Endothelial cell of umbilical vein (primary cell): ENCODE results near the gene DTD1.

Experiments used
- CTCF ChIP-seq, 2 donors: IDR thresholded peaks; 1 replicate in 1 of 2; 2 replicates in 1 of 2; pipeline ENCODE4 v1.5.1; 2011; ENCODE audit warnings: low read length in 2 of 2, mild to moderate bottlenecking in 2 of 2, moderate library complexity in 2 of 2, control low read depth in 1 of 2, inconsistent platforms in 1 of 2, low read depth in 1 of 2; ENCODE audit not compliant: insufficient read depth in 1 of 2; ENCODE audit errors: extremely low read depth in 1 of 2
- EZH2 ChIP-seq: IDR thresholded peaks from 2 replicates; pipeline ENCODE4 v1.6.1; 2012; ENCODE audit warnings: borderline replicate concordance, low read depth, mild to moderate bottlenecking, moderate library complexity, low read length, inconsistent platforms; ENCODE audit not compliant: severe bottlenecking
- FOS ChIP-seq: IDR thresholded peaks from 2 replicates; pipeline ENCODE4 v1.6.1; 2011; ENCODE audit warnings: mild to moderate bottlenecking, low read length, moderate library complexity, borderline replicate concordance; ENCODE audit not compliant: insufficient read depth
- GATA2 ChIP-seq: IDR thresholded peaks from 2 replicates; pipeline ENCODE4 v1.7.0; 2011; ENCODE audit warnings: low read depth, mild to moderate bottlenecking, moderate library complexity, mixed read lengths, low read length; ENCODE audit not compliant: insufficient read length, insufficient read depth
- JUN ChIP-seq: IDR thresholded peaks from 2 replicates; pipeline ENCODE4 v1.6.1; 2011; ENCODE audit warnings: borderline replicate concordance, low read depth; ENCODE audit not compliant: insufficient read length, insufficient read depth
- MAX ChIP-seq: IDR thresholded peaks from 2 replicates; pipeline ENCODE4 v1.6.1; 2011; ENCODE audit not compliant: insufficient read depth, insufficient read length
- MYC ChIP-seq: IDR thresholded peaks from one replicate; pipeline ENCODE4 v1.6.1; 2011; ENCODE audit warnings: mild to moderate bottlenecking, low read depth, low read length
- POLR2A ChIP-seq: IDR thresholded peaks from 2 replicates; pipeline ENCODE4 v1.6.1; 2012; ENCODE audit warnings: low read depth, mild to moderate bottlenecking, control low read depth, low read length
- POLR2AphosphoS5 ChIP-seq: IDR thresholded peaks from 2 replicates; pipeline ENCODE4 v1.6.1; 2012; ENCODE audit warnings: low read depth, mild to moderate bottlenecking, control low read depth, low read length, moderate library complexity; ENCODE audit not compliant: insufficient read depth

GRCh38 chr20:18718129-18718528, 130.3 kb downstream of the DTD1 start:
- TF ChIP-seq CTCF (IDR thresholded peaks at IDR 0.05; ENCODE audit: extremely low read depth in 1 of 2, insufficient read depth in 1 of 2, low read depth in 1 of 2, low read length in 2 of 2) (no peak), JUN (no peak), POLR2AphosphoS5 (no peak), MAX (no peak), POLR2A (no peak), FOS (no peak), EZH2 (no peak), MYC (no peak), GATA2 (no peak)
